GM10266 (cell line): ENCODE measurements around the gene RNF31.

Experiments used
- DNase-seq: peaks from one replicate; pipeline ENCODE4 v3.0.0; 2012; ENCODE audit errors: extremely low spot score
- CTCF ChIP-seq: IDR thresholded peaks from 2 replicates; pipeline ENCODE4 v1.5.1; 2012; ENCODE audit warnings: mild to moderate bottlenecking, low read depth; ENCODE audit not compliant: control insufficient read depth, insufficient read depth; ENCODE audit errors: missing control alignments

RNF31 gene

GRCh38 chr14:24192933-24193332 lies 45.6 kb downstream of the RNF31 start:
- TF ChIP-seq CTCF, result no peak
- no peak for DNase-seq

GRCh38 chr14:24194186-24194872 lies 47.0 kb downstream of the RNF31 start:
- DNase-seq, result no peak
- no peak for TF ChIP-seq CTCF

GRCh38 chr14:24194873-24195185 lies 47.5 kb downstream of the RNF31 start:
- no peak for TF ChIP-seq CTCF
- no peak for DNase-seq

- DNase-seq, result peak; percentile 92
- no peak for TF ChIP-seq CTCF
These were observed 48.1 kb downstream of the RNF31 start, which contains the start of gene TM9SF1 for GRCh38 chr14:24195186-24196070. Gene TM9SF1, minus strand, starts transcription at chr14:24195441. Its CDS starts 422 bp downstream, at chr14:24195019.

GRCh38 chr14:24196071-24197055 lies 49.1 kb downstream of the RNF31 start:
- peak; percentile 62 for DNase-seq

GRCh38 chr14:24197056-24197450 lies 49.8 kb downstream of the RNF31 start:
- DNase-seq, result no peak
- no peak for TF ChIP-seq CTCF

More at GRCh38 chr14:24196071-24197055, 49.1 kb downstream of the RNF31 start:
- no peak for TF ChIP-seq CTCF
